Mammary epithelial cell (primary cell): ENCODE data around the gene LMBR1.

Experiments used
- CTCF ChIP-seq, 2 donors: IDR thresholded peaks in 1 of 2; conservative IDR thresholded peaks in 1 of 2; 2 replicates each; pipeline ENCODE4 v1.5.1; 2011 to 2012; ENCODE audit warnings: inconsistent platforms in 2 of 2, low read length in 2 of 2, mild to moderate bottlenecking in 2 of 2, control low read depth in 1 of 2, low read depth in 1 of 2; ENCODE audit not compliant: insufficient read depth in 1 of 2; ENCODE audit errors: extremely low read depth in 1 of 2
- EZH2 ChIP-seq: IDR thresholded peaks from 2 replicates; pipeline ENCODE4 v1.6.1; 2012; ENCODE audit warnings: low read length, inconsistent platforms, borderline replicate concordance

DNA sequence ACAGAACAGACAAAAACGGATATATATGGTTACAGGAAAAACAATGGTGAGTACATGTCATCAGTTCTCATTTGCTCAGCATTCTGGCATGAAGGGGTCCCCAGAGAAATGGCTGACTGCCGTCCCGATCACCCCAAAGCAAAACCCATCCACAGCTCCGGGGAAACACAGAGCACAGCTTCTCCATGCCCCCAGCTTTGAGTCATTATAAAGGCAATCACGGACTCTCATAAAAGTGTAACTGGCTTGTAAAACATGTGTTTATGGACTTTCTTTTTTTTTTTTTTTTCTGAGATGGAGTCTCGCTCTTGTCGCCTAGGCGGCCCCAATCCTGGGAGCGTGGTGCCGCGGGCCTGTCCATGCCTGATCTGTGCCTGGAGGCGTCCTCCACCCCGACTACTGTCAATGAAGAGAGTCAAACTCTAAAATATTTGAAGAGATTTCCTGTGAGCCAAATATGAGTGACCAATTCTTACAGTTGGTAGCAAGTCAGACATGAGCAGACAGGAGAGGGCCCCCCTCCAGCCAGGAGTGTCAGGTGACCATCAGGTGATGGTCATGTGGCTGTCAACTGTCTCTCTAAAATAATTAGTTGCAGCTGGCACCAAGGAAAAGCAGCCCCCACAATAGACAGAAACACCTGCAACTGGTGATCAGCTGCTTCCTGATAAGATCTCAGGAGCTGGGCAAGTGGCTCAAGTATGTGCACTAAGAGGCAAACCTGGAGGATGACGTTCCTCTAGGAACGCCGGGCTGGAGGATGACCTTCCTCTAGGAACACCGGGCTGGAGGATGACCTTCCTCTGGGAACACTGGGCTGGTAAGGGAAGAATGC, 34.8 kb upstream of the LMBR1 start:
- TF ChIP-seq CTCF (conservative IDR thresholded peaks at IDR 0.05 in 1 of 2, IDR thresholded peaks at IDR 0.05 in 1 of 2; ENCODE audit: extremely low read depth in 1 of 2, insufficient read depth in 1 of 2, low read depth in 1 of 2, low read length in 2 of 2): no peak
- TF ChIP-seq EZH2: no peak
